HAP-1 (cell line): Measurements from ENCODE around the gene CLIP3.
"Not testable (repeated sequence)": the region's sequence is repeated elsewhere in the genome, so short reads cannot be mapped to it uniquely, and the experiment has no call there.

Experiments used
- DNase-seq, 2 experiments: peaks; one replicate each; pipeline ENCODE4 v3.0.0-alpha.2; 2016 to 2020; ENCODE audit warnings: low spot score in 2 of 2
- H3K27me3 ChIP-seq: fragments of 250-450 bp; sonication (Bioruptor Pico); 2 replicates; pipeline ENCODE4 v1.5.1; 2020; ENCODE audit warnings: low read depth, mild to moderate bottlenecking, moderate library complexity
- H3K36me3 ChIP-seq: fragments of 250-450 bp; sonication (Bioruptor Pico); replicated peaks from 2 replicates; pipeline ENCODE4 v1.5.1; 2020; ENCODE audit warnings: mild to moderate bottlenecking
- H3K4me1 ChIP-seq: fragments of 250-450 bp; sonication (Bioruptor Pico); 2 replicates; pipeline ENCODE4 v1.5.1; 2020; ENCODE audit warnings: mild to moderate bottlenecking
- H3K4me3 ChIP-seq: fragments of 250-450 bp; sonication (Bioruptor Pico); 2 replicates; pipeline ENCODE4 v1.5.1; 2020; ENCODE audit warnings: mild to moderate bottlenecking, moderate library complexity
- H3K9me3 ChIP-seq: fragments of 250-450 bp; sonication (Bioruptor Pico); 2 replicates; pipeline ENCODE4 v1.5.1; 2020; ENCODE audit warnings: mild to moderate bottlenecking, moderate library complexity
- in situ Hi-C: fragments of 300-500 bp; cut with MboI; formaldehyde crosslinking; loops from 3 replicates; pipeline ENCODE4 v1.14.3; 2020; ENCODE audit warnings: low sequenced_read_pairs, inconsistent platforms, mixed read lengths

CLIP3 gene

DNA sequence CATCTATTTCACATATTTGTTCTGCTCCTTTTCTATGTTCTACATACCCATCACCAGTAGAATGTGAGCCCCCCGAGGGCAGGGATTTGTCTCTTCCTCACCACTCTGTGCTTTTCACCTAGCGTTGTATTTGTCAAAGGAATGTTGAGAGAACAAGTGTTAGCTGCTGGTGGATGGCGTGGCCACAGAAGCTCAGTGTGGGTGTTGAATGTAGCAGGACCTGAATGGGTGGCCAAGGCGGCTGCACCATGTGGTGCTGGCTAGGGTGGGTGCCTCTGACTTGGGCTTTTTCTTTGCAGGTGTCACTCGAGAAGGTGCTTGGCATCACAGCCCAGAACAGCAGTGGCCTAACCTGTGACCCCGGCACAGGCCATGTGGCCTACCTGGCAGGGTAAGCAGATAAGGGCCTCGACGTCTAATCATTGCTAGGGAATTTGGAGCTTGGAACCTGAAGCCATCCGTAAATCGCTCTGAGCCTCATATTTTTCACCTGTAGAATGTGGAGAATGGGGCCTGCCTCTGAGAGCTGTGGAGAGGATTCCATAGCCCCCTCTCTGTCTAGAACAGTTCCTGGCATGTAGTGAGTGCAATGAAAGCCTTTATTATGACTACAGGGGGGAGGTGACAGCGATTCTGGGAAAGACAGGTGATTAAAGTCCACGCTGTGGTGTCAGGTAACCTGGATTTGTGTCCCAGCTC, 26.0 kb upstream of the CLIP3 start:
- Histone ChIP-seq H3K27me3 (no peaks in the 10 kb centered on the region), H3K36me3 (peaks cover 44% of the 10 kb centered on the region), H3K4me3 (no peak overlapping the region), H3K9me3 (no peaks in the 10 kb centered on the region), H3K4me1 (peaks cover 4% of the 10 kb centered on the region)
- no peak for DNase-seq
- in situ Hi-C loops, result no loop called here

DNA sequence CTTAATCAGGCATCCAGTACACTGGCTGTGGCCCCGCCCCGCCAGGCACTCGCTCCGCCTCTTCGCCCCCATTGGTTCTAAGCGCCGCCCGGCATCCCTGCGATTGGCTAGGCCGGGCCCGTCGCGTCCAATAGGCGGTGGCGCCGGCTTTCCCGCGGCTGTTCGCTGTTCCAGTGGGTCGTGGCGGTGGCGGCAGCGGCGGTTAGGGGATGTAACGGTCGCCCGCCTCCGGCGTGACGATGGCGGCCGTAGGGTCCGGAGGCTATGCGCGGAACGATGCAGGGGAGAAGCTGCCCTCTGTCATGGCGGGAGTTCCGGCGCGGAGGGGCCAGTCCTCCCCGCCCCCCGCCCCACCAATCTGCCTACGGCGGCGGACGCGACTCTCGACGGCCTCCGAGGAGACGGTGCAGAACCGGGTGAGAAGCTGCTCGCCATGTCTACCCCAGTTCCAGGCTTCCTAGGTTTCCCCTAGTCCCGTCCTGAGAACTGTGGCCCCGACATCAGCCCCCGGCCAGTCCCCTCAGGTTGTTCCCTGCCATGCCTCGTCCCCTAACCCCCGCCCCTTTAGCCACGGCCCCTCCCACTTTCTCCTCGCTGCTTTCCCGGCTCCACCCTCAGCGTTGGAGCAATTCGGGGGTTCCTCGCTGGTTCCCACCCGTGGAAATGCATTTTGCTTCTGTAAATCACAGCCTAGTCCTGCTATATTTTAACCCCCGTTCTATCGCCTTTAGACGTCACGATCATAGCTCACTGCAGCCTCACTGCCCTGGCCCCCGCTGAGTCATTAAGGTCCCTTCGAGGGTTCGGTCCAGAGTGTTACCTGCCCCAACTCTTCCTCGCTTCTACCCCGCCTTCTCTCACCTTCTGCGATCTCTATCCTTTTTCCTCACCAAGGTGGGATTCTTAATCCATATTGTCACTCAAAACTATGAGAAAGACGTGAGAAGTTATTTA, 22.3 kb upstream of the CLIP3 start, which contains the start of gene WDR62:
Gene WDR62, plus strand, starts transcription at position 165 of the 954 bp plus-strand sequence. Its CDS starts 75 bp downstream, at position 240.
- in situ Hi-C loops, result no loop called here

DNA sequence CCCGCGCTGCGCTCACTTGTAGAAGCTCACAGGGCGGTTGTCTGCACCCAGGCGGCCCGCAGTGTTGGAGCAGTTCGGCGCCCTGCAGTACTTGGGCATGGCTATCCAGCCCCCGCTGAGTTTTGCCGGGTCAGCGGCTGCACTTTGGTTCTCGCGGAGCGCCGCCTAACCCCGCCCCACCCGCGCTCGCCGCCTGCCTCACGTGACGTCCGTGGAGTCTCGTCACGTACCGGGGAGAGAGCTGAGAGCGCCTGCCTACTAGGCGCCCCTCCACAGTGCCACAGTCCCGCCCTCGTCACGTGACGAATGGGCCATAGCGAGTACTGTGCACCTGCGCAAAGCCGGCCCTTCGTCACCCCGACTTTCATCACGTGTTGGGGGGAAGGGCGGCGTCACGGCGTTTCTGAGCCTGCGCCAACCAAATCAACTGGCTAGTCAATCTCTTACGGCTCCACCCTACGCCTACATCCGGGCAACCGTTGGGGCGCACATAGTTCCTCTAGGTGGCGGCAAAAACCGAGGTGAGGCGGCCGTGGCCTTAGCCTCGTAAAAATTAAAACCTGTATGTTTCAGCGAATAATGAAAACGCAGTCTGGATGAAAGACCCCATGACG, 21.6 kb upstream of the CLIP3 start, which contains the start of gene THAP8:
Gene THAP8, minus strand, starts transcription at position 167 of the 614 bp plus-strand sequence. Its CDS starts 68 bp downstream, at position 99.
- peak; percentile 94 to 98 for DNase-seq
- peak within 1 kb of the TSS; percentile 79 for H3K4me3 ChIP-seq
- no peaks in the 10 kb centered on the region for H3K9me3 ChIP-seq
- peaks cover 17% of the 10 kb centered on the region for H3K36me3 ChIP-seq
- in situ Hi-C loops, result no loop called here
- peaks cover 4% of the 10 kb centered on the region for H3K4me1 ChIP-seq
- H3K27me3 ChIP-seq, result no peaks in the 10 kb centered on the region

More for the DNA sequence above, 22.3 kb upstream of the CLIP3 start, which contains the start of gene WDR62:
- H3K9me3 ChIP-seq, result no peaks in the 10 kb centered on the region
- peaks cover 4% of the 10 kb centered on the region for H3K4me1 ChIP-seq
- H3K4me3 ChIP-seq, result peak within 1 kb of the TSS; percentile 79
- peak; percentile 93 to 98 for DNase-seq
- no peaks in the 10 kb centered on the region for H3K27me3 ChIP-seq
- H3K36me3 ChIP-seq, result peaks cover 25% of the 10 kb centered on the region

DNA sequence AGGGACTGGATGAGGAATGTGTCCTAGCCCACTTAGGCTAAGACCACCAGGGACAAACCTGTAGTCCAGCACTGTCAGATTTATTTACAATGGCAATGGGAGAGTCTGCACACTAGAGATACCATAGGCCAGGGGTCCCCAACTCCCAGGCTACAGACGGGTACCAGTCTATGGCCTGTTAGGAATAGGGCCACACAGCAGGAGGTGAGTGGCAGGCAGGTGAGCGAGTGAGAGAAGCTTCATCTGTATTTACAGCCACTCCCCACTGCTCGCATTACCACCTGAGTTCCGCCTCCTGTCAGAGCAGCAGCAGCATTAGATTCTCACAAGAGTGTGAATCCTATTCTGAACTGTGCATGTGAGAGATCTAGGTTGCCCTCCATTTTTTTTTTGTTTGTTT, 19.0 kb upstream of the CLIP3 start:
- Histone ChIP-seq H3K36me3 (no peaks in the 10 kb centered on the region; the same call in 1 of the 2 replicates), H3K4me3 (no peak overlapping the region), H3K27me3 (no peaks in the 10 kb centered on the region), H3K4me1 (peaks cover 4% of the 10 kb centered on the region), H3K9me3 (no peaks in the 10 kb centered on the region)
- DNase-seq, result no peak
- in situ Hi-C loops, result no loop called here

DNA sequence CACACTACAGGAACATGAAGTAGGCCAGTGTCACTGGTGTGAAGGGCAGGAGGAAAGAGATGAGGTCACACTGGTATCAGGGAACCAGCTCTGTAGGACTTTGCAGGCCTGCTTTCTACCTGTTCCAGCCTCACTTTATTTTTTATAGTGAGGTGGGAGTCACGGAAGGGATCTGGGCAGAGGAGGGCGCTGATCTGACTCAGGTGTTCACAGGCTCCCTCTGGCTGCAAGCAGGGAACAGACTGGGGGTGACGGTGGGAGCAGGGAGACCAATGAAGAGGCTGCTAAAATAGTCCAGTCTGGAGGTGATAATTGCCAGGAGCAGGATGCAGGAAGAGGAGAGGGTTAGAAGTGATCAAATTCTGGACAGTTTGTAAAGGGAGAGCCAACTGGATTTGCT, 18.6 kb upstream of the CLIP3 start:
- H3K4me1 ChIP-seq, result peaks cover 3% of the 10 kb centered on the region
- no peak for DNase-seq

DNA sequence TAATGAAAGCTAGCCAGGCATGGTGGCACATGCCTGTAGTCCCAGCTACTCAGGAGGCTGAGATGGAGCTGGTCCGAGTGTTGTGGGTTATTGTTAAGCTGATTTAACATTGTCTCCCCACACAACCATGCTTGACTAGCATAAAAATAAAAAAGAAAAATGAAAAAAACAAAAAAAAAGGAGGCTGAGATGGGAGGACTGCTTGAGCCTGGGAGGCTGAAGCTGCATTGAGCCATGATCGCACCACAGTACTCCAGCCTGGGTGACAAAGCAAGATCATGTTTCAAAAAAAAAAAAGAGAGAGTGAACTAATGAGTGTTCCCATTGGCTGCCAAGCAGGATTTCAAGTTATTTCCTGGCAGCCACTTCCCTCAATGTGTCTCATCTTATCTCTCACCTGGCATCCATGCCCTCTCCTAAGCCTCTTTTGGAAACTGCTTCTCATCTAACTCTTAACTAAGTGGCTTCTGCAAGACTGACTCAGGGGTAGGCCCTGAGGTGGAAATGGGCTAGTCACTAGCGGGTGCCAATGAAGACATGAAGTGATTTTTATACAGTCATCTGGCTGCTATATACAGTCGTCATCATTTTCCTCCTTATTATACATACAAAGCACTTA, 16.5 kb upstream of the CLIP3 start:
- in situ Hi-C loops, result no loop called here
- Histone ChIP-seq H3K27me3 (no peaks in the 10 kb centered on the region), H3K9me3 (no peaks in the 10 kb centered on the region), H3K4me1 (no peaks in the 10 kb centered on the region), H3K36me3 (no peaks in the 10 kb centered on the region; the same call in none of the 2 replicates), H3K4me3 (no peak overlapping the region)
- no peak for DNase-seq

More for the DNA sequence above, 18.6 kb upstream of the CLIP3 start:
- in situ Hi-C loops, result no loop called here
- Histone ChIP-seq H3K9me3 (no peaks in the 10 kb centered on the region), H3K27me3 (no peaks in the 10 kb centered on the region), H3K4me3 (no peak overlapping the region), H3K36me3 (no peaks in the 10 kb centered on the region; the same call in none of the 2 replicates)

DNA sequence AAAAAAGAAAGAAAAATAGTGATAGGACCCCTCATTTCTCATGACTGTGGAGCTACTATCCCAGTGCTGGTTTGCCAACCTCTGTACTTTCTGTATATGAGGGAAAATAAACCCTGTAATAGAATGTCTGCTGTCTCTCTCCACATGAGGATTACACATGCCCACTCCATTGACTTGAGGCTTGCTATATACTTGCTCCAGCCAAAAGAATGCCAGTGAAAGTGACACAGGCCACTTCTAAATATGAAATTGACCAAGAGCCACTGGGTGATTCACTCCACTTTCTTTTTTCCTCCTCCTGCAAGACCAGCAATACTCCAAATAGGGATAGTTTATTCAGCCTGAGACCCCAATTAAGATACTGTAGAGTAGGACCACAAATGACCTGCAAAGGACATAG, 15.2 kb upstream of the CLIP3 start:
- Histone ChIP-seq H3K36me3 (no peaks in the 10 kb centered on the region; the same call in none of the 2 replicates), H3K4me3 (no peak overlapping the region), H3K27me3 (no peaks in the 10 kb centered on the region), H3K4me1 (no peaks in the 10 kb centered on the region), H3K9me3 (no peaks in the 10 kb centered on the region)
- in situ Hi-C loops, result no loop called here
- DNase-seq, result no peak

DNA sequence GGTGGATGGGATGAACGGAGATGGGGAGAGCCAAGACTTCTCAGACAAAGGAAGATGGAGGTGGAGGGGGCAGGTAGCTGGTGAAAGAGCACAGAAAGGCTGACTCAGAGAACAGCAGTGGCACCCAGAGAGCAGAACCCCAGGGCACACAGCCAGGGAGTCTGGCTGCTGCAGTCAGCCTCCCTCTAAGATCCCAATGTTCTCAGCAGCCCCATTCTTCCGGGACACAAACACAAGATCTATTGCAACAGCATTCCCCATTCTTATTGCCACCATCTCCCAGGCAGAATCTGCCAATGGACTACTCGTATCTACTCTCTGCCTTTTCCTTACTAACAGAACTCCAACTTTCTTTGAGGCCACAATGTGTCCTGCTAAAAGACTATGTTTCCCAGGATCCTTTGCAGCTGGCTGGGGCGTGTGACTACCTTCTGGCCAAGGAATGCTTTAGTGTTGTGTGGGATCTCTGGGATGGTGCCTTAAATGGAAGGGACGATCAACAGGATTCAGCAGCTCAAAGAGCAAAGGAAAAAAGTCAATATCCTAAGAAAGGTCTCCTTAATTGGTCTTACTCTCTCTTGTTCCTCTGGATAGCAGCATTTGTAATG, 13.9 kb upstream of the CLIP3 start:
- no peaks in the 10 kb centered on the region for H3K27me3 ChIP-seq
- no peaks in the 10 kb centered on the region for H3K9me3 ChIP-seq
- in situ Hi-C loops, result no loop called here
- peaks cover 5% of the 10 kb centered on the region for H3K4me1 ChIP-seq
- H3K4me3 ChIP-seq, result no peak overlapping the region
- H3K36me3 ChIP-seq, result no peaks in the 10 kb centered on the region; the same call in 1 of the 2 replicates
- no peak for DNase-seq

DNA sequence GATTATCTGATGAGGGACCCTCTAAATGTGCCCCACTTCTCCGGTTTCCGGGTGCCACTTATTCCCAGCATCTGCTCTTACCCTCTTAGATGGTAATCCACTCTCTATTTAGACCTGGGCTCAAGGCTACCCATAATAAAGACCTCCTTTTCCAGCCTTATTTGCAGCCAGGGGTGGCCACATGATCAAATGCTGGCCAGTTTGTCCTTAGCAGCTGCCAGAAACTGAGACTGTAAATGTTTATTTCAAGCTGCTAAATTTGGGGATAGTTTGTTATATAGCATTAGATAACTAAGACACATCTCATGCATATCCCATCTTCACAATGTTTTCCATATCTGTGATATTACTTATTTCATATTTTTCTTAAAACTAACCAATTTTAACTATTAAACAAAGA, 11.3 kb upstream of the CLIP3 start:
- in situ Hi-C loops, result no loop called here

DNA sequence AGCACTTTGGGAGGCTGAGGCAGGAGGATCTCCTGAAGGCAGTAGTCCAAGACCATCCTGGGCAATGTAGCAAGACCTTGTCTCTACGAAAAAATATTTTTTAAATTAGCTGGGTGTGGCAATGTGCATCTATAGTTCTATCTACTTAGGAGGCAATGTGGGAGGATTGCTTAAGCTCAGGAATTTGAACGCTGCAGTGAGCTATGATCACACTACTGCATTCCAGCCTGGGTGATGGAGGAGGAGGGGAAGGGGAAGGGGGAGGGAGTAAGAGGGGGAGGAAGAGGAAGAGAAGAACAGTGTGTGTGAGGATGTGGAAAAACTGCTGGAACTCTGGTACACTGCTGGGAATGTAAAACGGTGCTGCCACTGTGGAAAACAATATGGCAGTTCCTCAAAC, 9.2 kb upstream of the CLIP3 start:
- in situ Hi-C loops, result no loop called here
- DNase-seq, result peak in 1 of 2 experiments; percentile 36
- H3K36me3 ChIP-seq, result no peaks in the 10 kb centered on the region; the same call in 1 of the 2 replicates
- H3K9me3 ChIP-seq, result no peaks in the 10 kb centered on the region
- H3K4me3 ChIP-seq, result no peak overlapping the region
- peaks cover 9% of the 10 kb centered on the region for H3K4me1 ChIP-seq
- H3K27me3 ChIP-seq, result no peaks in the 10 kb centered on the region

More for the DNA sequence above, 11.3 kb upstream of the CLIP3 start:
- Histone ChIP-seq H3K36me3 (no peaks in the 10 kb centered on the region; the same call in 1 of the 2 replicates), H3K4me1 (peaks cover 9% of the 10 kb centered on the region), H3K27me3 (no peaks in the 10 kb centered on the region), H3K4me3 (no peak overlapping the region), H3K9me3 (no peaks in the 10 kb centered on the region)
- no peak for DNase-seq

DNA sequence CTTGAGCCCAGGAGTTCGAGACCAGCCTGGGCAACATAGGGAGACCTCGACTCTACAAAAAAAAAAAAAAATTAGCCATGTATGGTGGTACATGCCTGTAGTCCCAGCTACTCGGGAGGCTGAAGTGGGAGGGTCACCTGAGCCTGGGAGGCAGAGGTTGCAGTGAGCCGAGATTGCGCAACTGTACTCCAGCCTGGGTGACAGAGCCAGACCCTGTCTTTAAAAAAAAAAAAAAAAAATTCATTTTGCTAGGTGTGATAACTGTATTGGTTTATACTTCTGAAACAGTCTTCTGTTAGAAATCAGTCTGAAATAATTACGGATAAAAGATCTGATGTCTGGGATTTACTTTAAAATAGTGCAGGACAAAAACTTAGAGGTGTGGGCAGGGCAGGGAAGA, 8.4 kb upstream of the CLIP3 start:
- DNase-seq, H3K4me3 ChIP-seq, H3K4me1 ChIP-seq, H3K9me3 ChIP-seq, H3K36me3 ChIP-seq, H3K27me3 ChIP-seq, in situ Hi-C loops: not testable (repeated sequence)

DNA sequence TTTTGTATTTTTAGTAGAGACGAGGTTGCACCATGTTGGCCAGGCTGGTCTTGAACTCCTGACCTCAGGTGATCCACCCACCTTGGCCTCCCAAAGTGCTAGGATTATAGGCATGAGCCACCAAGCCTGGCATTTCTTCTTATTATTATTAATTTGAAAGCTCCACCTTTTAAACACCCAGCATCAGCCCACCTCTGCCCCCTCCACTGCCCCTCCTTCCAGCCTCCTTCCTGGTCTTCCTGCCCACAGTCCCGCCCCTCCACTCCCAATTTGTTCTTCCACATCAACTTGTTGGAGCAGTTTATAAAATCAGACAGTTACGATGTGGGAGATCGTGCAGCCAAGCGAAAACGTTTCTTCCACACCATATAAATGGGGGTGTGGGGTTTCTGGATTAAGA, 7.8 kb upstream of the CLIP3 start:
- Histone ChIP-seq H3K36me3 (no peaks in the 10 kb centered on the region; the same call in 1 of the 2 replicates), H3K27me3 (no peaks in the 10 kb centered on the region), H3K4me3 (no peak overlapping the region), H3K4me1 (peaks cover 9% of the 10 kb centered on the region), H3K9me3 (no peaks in the 10 kb centered on the region)
- no peak for DNase-seq
- in situ Hi-C loops, result no loop called here

DNA sequence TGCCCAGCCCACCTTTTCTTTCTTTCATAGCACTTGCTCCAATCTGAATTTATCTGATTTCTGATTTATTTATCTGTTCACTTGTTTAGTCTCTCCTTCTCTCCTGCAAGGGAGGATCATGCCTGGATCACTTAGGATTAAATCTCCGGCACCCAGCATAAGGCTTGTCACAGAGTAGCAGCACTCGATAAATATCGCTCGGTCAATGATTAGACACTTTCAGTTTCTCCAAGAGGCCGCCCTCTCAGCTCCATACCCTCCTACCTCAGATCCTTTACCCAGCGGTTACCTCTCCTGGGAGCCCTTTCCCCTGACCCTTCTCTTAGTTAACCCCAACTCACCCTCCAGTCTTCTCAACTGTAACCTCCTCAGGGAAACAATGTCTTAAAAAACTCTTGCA, 1.4 kb downstream of the CLIP3 start:
- no peaks in the 10 kb centered on the region; the same call in 1 of the 2 replicates for H3K36me3 ChIP-seq
- no peaks in the 10 kb centered on the region for H3K4me1 ChIP-seq
- no peaks in the 10 kb centered on the region for H3K9me3 ChIP-seq
- in situ Hi-C loops, result no loop called here
- H3K27me3 ChIP-seq, result no peaks in the 10 kb centered on the region
- DNase-seq, result no peak
- no peak overlapping the region for H3K4me3 ChIP-seq
